Gastroesophageal sphincter (tissue), 3 donors: ENCODE measurements around the gene SLC15A3.

Experiments
- EP300 ChIP-seq: sonication (generic); formaldehyde crosslinking; IDR thresholded peaks from one replicate; pipeline ENCODE4 v1.6.1; 2017; ENCODE audit warnings: antibody characterized with exemption, mild to moderate bottlenecking
- POLR2A ChIP-seq, 2 donors: fragments of 450-650 bp; IDR thresholded peaks; one replicate each; pipeline ENCODE4 v1.6.1; 2017; ENCODE audit warnings: antibody characterized with exemption in 2 of 2, mild to moderate bottlenecking in 2 of 2, moderate library complexity in 1 of 2
- POLR2AphosphoS5 ChIP-seq: sonication (generic); formaldehyde crosslinking; IDR thresholded peaks from one replicate; pipeline ENCODE4 v1.6.1; 2017; ENCODE audit warnings: antibody characterized with exemption
- TF ChIP-seq, protein P1 (sequence below), 4 experiments: fragments of 200-600 bp in 2 of 4; fragments of 450-650 bp in 2 of 4; sonication (generic) in 1 of 4; IDR thresholded peaks; one replicate each; pipeline ENCODE4 v1.5.1; 2017 to 2019; ENCODE audit warnings: antibody characterized with exemption in 4 of 4, mild to moderate bottlenecking in 2 of 4, moderate library complexity in 2 of 4

DNA sequence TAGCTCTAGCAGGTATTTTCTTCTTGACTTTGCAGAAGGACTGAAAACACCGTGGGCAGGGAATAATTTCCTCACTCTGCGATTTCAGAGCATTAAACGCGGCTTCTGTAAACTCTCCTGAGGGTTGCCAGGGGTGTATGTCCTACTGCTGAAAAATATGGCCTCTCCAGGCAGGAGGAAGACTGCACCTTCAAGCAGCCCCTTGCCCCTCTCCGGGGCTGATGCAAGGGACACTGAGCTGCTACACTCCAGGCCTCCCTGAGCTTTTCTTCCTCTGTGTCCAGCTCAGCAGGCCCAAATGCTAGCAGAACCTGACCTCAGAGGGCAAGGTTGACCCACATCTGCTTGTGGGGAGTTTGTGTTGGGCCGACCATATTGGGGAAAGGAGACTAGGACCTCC, 21.7 kb upstream of the SLC15A3 start:
- TF ChIP-seq, protein P1, sequence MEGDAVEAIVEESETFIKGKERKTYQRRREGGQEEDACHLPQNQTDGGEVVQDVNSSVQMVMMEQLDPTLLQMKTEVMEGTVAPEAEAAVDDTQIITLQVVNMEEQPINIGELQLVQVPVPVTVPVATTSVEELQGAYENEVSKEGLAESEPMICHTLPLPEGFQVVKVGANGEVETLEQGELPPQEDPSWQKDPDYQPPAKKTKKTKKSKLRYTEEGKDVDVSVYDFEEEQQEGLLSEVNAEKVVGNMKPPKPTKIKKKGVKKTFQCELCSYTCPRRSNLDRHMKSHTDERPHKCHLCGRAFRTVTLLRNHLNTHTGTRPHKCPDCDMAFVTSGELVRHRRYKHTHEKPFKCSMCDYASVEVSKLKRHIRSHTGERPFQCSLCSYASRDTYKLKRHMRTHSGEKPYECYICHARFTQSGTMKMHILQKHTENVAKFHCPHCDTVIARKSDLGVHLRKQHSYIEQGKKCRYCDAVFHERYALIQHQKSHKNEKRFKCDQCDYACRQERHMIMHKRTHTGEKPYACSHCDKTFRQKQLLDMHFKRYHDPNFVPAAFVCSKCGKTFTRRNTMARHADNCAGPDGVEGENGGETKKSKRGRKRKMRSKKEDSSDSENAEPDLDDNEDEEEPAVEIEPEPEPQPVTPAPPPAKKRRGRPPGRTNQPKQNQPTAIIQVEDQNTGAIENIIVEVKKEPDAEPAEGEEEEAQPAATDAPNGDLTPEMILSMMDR (IDR thresholded peaks at IDR 0.05), result no peak
- no peak for TF ChIP-seq POLR2A (IDR thresholded peaks at IDR 0.05)
- TF ChIP-seq POLR2AphosphoS5, result no peak
- no peak for TF ChIP-seq EP300
